Left lobe of liver (tissue), 2 donors: ENCODE measurements around the gene PRR5L. TPM values are rescaled to one million over a fixed set of nuclear protein-coding genes. Genes with fewer than 3 reads are reported as not detected.

Source experiments
- ATAC-seq: fragments of 200-7000 bp; cut with Tn5 transposase; one replicate; pipeline ENCODE4 v1.9.1; 2020; ENCODE audit warnings: mild to moderate bottlenecking, moderate library complexity
- DNase-seq: peaks from one replicate; pipeline ENCODE4 v3.0.0-alpha.2; 2020; ENCODE audit warnings: low spot score
- total RNA-seq: library from RNA; stranded (reverse); gene quantifications from one replicate; pipeline ENCODE4 v1.2.1, GENCODE V29; 2021
- donor health status: DM: no; HTN: no; CAD: no; lungs with moderate emphysema.
- donor health status: DM: no; HTN: yes; CAD: no.

PRR5L gene
- total RNA-seq, 1 donor from 2014 or later, result 2.1 TPM

GRCh38 chr11:36375353-36376008, 79.4 kb downstream of the PRR5L start:
- DNase-seq (no peak), ATAC-seq (no peak)

GRCh38 chr11:36376009-36376887, 80.2 kb downstream of the PRR5L start:
- ATAC-seq (peak; percentile 47), DNase-seq (no peak)

- DNase-seq (no peak), ATAC-seq (peak; percentile 71)
Measured at GRCh38 chr11:36376888-36377758, 81.0 kb downstream of the PRR5L start.

- DNase-seq, result no peak
- ATAC-seq, result peak; percentile 12
Measured at GRCh38 chr11:36377759-36378564, 81.9 kb downstream of the PRR5L start.

GRCh38 chr11:36379653-36380052, 83.6 kb downstream of the PRR5L start:
- DNase-seq, result no peak
- no peak for ATAC-seq

GRCh38 chr11:36380296-36381014, 84.4 kb downstream of the PRR5L start:
- ATAC-seq (no peak), DNase-seq (no peak)

GRCh38 chr11:36381015-36381360, 84.9 kb downstream of the PRR5L start:
- ATAC-seq, result no peak

GRCh38 chr11:36383195-36383594, 87.1 kb downstream of the PRR5L start:
- no peak for DNase-seq
- ATAC-seq, result no peak

More at GRCh38 chr11:36381015-36381360, 84.9 kb downstream of the PRR5L start:
- no peak for DNase-seq

- ATAC-seq (peak; percentile 13), DNase-seq (no peak)
Measured at GRCh38 chr11:36385121-36385970, 89.3 kb downstream of the PRR5L start.

GRCh38 chr11:36386411-36386810, 90.3 kb downstream of the PRR5L start:
- DNase-seq (no peak), ATAC-seq (no peak)

GRCh38 chr11:36388071-36388470, 92.0 kb downstream of the PRR5L start:
- no peak for DNase-seq
- no peak for ATAC-seq

- ATAC-seq, result no peak
- DNase-seq, result no peak
Measured at GRCh38 chr11:36388951-36389350, 92.9 kb downstream of the PRR5L start.

- DNase-seq (no peak), ATAC-seq (no peak)
Measured at GRCh38 chr11:36389811-36390210, 93.7 kb downstream of the PRR5L start.

- no peak for ATAC-seq
- DNase-seq, result peak; percentile 30
Measured at GRCh38 chr11:36390963-36391471, 94.9 kb downstream of the PRR5L start.

- no peak for ATAC-seq
- no peak for DNase-seq
Measured at GRCh38 chr11:36392196-36392595, 96.1 kb downstream of the PRR5L start.

- DNase-seq, result no peak
- no peak for ATAC-seq
Measured at GRCh38 chr11:36394056-36394455, 98.0 kb downstream of the PRR5L start.

- no peak for DNase-seq
Measured at GRCh38 chr11:36394926-36395325, 98.8 kb downstream of the PRR5L start.

GRCh38 chr11:36395978-36396736, 100.1 kb downstream of the PRR5L start:
- ATAC-seq, result no peak

More at GRCh38 chr11:36394926-36395325, 98.8 kb downstream of the PRR5L start:
- no peak for ATAC-seq

More at GRCh38 chr11:36395978-36396736, 100.1 kb downstream of the PRR5L start:
- no peak for DNase-seq
